Hematopoietic multipotent progenitor cell treated with erythropoietin and hydrocortisone succinate and interleukin-3 and kit ligand, for 15 days (in vitro differentiated cells): ENCODE results near the gene TCF19.
A peak's percentile ranks its signal among the peaks of the same experiment; 100 is the strongest.

Source experiments
- DNase-seq: peaks from one replicate; pipeline ENCODE4 v3.0.0-alpha.2; 2015; ENCODE audit warnings: low spot score

Gene TCF19, protein sequence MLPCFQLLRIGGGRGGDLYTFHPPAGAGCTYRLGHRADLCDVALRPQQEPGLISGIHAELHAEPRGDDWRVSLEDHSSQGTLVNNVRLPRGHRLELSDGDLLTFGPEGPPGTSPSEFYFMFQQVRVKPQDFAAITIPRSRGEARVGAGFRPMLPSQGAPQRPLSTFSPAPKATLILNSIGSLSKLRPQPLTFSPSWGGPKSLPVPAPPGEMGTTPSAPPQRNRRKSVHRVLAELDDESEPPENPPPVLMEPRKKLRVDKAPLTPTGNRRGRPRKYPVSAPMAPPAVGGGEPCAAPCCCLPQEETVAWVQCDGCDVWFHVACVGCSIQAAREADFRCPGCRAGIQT

DNA sequence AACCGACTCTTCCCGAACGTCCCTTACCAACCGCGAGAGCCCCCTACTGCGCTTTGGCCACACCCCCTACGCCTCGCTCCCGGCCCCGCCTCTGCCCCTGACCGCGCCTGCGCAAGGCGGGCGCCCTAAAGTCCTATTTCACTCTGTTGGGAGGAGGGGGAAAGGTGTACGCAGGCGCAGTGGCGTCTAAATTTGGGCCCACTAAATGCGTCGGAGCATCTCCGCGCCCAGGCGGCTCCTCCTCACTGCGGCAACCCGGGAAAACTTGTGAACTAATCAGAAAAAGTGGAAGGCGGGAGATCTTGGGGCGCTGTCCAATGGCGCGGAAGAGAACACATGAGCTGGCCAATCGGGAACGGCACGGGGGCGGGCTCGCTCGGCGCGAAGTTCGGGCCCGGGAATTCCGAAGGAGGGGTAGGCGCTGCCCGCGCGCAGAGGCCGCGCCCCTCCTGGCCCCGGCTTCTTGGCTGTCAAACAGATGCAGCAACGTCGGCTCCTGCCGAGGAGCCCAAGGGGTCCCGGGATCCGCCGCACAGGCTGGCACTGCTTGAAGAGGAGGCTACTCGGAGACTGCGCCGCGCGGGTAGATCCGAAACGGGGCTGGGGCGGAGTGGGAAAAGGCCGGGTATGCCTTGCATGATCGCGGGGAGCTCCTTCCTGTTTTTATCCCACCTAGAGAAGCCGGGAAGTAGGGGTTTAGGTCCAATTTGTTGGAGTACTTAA, at the start of gene TCF19:
TSS of gene TCF19 (plus strand) at position 450 of the 723 bp plus-strand sequence. CDS start 881 bp downstream, outside the sequence.
- DNase-seq, result peak; percentile 98

DNA sequence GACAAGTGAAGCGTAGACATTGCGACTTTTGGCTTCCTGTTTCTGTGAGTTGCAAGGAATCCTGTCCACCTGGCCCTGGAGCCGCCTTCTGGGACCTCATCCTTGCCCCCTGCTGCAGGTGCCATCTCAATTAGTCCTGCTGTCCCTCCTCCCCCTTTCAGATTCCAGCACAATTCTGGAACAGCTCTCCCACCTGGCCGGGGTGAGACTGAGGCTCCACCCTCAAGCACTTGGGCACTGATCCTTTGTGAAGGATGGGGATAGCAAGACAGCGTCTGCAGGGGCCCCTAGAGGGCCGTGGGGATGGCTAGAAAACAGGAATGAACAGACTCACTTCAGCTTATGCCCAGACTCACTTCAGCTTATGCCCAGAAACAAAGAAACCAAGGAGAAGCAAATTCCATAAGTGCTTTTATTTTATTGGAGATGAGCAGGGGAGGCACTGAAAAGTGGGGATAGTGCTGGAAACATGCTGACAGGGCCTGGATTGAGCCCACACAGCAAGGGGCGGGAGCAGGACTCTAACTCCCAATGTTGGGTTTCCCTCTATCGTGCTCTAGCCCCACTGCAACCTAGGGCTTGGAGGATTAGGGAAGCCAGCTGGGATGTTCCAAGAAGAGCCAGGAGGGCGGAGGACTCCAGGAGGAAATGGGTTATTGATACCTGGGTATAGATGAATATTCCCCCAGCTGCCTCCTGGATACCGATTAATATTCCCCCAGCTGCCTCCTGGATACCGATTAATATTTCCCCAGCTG, 47.4 kb upstream of the TCF19 start:
- DNase-seq, result no peak

DNA sequence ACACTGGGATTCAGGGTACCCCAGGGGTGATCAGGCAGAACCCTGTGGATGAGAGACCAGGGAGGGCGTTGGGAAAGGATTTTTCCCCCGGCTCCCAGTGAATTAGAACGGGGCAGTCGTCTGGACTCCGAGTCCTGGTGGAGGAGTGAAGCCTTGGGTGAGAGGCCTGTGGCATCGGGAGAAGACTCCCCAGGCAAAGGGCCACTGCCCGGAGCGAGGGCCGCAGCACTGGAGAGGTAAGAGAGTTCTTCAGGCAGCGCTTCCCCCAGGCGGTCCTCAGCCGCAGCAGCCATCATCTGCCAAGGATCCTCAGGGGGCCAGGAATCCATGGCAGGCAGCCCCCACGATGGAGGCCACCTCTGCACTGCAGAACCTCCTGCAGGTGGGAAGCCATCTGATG, 46.7 kb upstream of the TCF19 start:
- no peak for DNase-seq

DNA sequence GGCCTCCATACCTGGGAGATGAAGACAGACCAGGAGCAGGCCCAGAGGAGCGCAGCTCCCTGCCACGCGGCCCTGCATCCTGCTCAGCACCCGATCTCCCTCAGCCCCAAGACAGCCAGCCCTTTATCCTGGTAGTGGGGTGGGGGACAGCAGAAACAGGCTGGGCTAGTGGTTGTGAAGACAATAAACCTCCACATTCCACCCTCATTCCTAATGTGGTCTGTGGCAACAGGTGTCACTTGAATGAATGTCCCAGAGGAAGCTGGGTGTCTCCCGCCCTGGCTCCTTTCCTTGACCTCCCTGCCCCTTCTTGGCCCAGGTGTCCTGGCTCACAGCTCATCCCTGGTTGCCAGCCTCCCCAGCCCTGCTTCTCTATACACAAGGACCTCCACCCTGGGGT, 45.9 kb upstream of the TCF19 start, which contains the start of gene C6orf15:
TSS of gene C6orf15 (minus strand) at position 98 of the 400 bp plus-strand sequence. CDS start at position 78, 20 bp downstream.
- DNase-seq, result no peak

DNA sequence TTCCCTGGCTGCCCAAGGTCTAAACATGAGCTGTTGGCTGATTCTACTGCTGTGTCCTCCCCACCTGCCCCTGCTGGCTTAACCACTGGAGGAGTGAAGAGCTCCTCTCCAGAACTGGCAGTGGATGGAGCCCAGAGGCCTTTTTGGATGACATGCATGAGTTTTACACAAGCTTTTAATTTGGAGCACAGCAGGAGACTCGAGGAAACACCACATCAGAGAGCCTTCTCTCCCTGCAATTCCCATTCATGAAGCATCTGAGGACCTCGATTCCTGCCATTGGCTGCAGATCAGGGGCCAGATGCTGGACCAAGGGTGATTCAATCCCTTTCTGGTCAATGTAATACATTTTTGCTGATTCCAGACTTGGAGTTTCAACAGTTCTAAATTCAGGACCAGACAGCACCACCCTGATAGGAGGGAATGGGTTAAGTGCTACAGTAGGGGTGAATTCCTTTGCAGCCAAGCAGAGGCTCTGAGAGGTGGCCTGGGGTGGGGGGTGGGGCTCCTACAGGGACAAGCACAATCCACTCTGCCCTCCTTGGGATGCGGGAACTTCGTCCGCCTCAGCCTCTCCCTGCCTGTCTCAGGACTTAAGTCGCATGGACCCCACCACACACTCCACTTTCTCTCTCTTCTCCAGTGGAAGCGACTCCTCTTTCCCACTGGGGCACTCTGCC, 44.4 kb upstream of the TCF19 start:
- no peak for DNase-seq

DNA sequence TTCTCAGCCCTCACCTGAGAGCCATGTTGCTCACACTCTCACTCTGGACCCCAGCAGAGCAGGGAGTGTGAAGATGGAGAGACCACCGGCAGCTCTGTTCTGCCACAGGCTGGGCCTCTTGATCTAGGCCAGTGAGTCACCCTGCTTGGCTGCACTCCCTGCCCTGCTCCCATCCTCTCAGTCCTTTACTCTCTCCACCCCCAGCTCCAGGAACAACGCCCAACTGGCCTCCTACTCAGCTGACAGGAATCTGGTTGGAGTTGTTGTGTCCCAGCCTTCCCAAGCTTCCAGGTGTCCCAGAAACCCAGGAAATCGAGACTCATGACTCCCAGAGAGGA, 43.9 kb upstream of the TCF19 start, which contains the start of gene PSORS1C1:
TSS of gene PSORS1C1 (plus strand) at position 260 of the 338 bp plus-strand sequence. CDS start 14,833 bp downstream, outside the sequence.
- DNase-seq, result no peak

DNA sequence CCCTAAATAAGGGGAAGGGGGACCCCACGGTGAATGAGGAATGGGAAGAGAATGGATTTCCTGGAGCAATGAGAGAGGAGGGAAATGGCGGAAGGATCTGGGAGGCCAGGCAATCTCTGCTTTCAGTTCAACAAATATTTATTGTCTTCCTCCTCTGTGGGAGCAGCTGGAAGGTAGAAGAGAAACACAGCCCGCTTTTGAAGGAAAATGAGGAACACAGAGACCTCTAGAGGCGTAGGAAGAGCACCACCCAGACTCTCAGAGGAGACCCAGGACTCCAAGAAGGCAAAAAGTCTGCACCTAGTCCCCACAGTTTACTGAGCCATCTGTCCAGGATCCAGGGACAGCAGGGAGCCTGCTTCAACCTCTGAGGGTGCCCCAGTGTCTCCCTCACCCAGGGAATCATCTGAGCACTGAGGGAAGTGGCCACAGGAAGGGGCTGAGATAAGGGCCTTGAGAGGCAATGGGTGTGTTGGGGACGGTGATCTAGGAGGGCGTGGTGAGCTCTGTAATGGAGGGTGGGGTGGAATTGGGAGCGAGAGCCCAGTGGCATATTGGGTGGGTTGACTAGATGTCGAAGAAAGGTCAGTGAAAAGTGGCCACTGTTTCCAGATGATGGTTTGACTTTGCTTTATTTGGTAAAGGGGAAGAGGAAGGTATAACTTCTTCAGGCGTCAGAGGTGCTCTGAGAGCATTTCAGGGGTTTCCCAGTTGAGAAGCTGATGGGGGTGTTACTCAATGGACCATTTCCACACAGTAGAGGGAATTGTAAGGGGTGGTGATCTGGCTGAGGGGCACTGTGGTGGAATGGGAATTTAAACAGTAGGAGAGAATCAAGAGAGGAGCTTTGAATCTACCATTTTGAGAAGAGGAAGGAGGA, 43.2 kb upstream of the TCF19 start:
- DNase-seq, result no peak

DNA sequence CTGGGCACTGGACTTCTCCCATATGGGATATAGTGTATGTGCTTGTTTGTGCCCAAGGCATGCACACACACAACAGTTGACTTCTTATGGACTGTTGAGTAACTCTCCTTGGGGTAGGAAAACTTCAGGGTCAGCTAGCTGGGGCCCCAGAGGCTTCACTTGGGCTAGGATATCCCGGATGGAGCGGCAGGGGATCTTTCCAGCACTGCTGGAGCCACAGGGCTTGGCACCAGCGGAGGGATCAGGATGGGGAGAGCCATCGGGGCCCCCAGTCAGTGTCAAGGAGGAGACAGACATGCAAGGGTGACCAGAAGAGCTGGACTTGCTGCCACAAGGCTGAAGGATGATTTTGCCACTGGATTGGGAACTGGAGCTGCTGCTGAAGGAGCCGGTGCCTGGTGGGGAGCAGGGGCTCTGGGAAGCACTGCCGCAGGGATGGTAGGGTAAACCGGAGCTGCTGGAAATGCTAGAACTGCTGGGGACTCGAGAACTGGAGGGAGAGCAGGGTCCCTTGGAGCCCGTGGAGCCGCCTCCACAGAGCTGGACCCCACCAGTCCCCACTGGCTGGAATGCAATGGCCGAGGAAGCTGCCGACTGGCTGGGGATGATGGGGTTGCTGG, 42.3 kb upstream of the TCF19 start:
- no peak for DNase-seq

DNA sequence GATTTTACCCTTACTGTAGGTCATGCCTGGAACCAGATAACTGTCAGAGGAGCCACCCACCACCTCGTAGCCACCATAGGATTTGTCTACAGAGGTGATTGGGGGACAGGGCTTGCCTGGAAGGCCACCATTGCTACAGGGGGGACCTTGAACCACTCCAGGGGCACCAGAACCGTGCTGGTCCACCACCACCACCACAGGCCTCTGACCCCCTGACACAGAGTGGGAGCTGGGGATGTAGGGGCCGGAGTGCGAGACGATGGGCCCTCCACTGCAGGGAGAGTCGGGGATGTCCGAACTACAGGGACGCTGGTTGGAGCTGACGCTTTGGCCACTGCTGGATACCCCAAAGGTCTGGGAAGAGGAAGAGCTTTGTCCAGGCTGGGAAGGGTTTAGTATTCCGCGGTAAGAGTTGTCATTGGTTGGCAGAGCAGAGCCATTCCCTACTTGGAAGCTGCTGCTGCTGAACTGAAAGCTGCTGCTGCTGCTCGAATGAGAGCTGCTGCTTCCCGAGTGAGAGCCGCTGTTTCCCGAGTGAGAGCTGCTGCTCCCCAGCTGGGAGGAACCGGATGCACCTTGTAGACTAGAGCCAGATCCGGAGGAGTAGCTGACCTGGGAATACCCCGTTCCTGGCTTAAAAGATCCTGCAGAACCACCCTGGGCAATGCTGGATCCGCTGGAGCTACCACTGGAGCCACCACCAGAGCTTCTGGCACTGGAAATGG, 41.6 kb upstream of the TCF19 start:
- DNase-seq, result no peak

DNA sequence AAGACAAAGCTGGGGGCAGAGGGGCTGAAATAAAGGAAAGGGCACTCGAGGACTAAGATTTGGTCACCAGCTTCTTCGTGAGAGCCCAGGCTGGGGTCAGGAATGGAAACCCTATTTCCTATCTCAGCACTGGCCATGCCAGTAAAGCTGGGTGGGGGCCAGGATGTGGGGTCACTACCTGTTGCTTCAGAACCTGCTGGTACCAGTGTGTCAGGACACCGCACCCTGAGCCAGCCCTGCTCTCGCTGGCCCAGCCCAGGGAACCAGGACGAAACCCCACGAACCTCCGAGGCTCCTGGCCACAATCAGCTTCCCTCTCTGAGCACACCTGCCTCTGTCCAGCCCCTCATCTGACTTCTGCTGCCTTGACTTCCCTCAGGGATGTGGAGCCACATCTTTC, 40.2 kb upstream of the TCF19 start:
- no peak for DNase-seq

DNA sequence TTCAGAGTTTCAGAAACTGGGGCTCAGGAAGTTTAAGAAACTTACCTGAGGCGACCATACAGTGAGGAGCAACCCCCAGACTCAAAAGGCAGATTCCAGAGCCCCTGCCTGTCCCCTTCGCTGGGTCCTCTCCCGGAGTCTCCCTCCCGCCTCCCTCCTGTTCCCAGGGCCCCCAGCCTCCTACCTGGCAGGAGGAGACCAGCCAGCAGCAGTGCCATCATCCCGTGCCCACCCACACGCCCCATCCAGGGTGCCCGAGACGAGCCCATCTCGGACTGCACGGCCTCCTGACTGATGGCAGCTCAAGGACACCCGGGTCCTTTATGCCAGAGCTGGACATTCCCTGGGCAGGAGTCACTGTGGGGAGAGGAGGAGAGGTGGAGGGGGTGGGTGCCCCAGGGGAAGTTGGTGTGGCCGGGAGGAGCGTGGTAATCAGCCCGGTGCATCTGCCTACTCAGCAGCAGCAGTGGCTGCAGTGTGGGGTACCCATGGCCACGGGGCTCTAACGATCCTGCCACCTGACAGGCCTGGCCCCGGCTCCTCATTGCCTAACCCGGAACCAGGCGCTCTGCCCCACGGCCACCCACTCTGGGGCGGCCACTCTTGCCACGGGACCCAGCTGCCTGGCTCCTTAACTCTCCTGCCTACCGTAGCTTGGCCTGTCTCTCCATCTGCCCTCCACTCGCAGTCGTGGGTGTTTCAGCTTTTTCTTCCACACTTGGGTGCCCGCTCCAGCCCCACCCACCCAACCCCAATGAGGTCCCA, 38.1 kb upstream of the TCF19 start, which contains the start of gene CDSN:
TSS of gene CDSN (minus strand) at position 296 of the 765 bp plus-strand sequence. CDS start at position 269, 27 bp downstream.
- DNase-seq, result no peak

DNA sequence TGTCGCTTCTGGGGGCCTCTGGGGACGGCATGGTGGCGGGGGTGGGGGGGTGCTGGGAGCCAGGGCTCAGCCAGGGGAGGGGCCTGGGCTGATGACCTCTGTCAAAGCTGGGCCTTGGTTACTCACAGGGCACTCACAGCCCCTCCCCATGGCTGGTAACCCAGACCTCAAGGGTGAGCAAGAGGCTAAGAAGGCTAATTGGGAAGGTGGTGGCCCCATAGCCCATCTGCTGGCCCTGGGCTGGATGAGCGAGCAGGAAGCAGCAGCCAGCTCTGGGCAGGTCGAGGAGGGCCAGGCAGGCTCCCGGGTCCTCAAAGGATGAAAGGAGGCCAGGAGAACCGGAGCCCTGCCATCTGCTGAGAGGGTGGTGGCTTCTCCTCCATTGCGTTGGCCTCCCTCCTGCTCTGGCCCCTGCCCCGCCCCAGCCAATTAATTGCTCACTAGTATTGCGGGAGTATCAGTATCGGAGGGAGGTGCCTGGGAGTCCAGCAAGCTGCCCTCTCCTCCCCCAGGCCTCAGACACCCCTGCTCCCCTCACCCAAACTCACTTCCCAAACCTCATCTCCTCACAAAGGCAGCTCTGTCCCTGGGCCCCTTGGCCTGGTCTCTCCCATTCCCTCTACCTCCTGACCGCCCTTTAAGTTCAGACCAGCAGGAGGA, 37.1 kb upstream of the TCF19 start:
- DNase-seq, result no peak

DNA sequence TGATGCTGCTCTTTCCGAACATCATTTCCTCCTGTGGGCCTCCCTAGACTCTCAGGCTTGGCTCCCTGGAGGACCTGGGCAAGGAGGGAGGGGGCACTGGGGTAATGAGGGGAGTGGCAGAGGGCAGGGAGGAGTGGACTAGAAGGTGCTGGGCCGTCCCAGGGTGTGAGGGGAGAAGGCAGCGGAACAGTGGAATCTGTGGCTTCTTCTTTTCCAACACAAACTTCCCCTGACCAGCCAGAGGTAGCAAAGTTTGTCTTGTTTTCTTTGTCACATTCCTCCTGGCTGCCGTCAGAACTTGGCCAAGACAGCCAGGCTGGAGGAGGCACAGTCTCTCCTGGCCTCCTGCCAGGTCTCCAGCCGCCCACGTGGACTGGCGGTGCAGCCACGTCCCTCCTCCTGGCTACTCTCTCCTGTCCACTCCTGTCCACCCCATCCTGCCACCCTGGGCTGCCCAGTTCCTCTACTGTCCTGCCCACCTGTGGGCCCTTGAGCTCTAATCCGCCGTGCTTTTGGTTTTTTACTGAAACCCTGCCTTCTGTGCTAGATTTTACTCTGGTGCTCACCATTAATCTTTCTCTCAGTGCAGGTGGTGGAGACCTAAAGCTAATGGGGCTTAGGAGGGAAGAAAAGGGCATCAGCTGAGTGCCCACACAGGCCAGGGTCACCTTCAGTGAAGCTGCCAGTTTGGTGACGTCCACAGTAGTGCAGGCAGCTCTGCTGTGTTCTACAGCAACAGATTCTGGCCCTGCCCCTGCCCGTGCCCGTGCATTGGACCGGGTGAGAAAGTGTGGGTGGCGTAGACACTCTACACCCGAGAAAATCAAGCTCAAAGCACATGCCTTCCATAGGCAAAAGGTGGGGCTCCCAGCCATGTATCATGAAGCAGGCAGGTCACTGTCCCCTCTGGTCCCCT, 35.3 kb upstream of the TCF19 start:
- DNase-seq, result no peak

DNA sequence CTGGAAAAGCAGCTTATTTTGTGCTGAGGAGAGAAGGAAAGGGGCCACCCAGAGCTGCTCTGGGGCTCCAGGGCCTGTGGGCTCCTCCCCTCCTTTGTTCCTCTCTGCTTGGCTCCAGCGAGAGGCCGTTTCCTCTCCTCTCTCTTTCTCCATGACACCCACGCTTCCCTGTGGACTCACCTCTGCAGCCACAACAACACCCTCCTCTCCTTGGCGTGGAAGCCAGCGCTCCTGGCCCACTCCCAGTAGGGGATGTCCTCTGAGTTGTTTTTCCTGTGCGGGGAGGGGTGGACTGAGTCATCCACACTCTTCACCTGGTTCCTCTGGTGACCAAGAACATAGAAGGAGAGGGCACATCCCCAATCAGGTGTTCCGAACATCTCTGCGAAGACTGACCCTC, 33.2 kb upstream of the TCF19 start:
- no peak for DNase-seq

DNA sequence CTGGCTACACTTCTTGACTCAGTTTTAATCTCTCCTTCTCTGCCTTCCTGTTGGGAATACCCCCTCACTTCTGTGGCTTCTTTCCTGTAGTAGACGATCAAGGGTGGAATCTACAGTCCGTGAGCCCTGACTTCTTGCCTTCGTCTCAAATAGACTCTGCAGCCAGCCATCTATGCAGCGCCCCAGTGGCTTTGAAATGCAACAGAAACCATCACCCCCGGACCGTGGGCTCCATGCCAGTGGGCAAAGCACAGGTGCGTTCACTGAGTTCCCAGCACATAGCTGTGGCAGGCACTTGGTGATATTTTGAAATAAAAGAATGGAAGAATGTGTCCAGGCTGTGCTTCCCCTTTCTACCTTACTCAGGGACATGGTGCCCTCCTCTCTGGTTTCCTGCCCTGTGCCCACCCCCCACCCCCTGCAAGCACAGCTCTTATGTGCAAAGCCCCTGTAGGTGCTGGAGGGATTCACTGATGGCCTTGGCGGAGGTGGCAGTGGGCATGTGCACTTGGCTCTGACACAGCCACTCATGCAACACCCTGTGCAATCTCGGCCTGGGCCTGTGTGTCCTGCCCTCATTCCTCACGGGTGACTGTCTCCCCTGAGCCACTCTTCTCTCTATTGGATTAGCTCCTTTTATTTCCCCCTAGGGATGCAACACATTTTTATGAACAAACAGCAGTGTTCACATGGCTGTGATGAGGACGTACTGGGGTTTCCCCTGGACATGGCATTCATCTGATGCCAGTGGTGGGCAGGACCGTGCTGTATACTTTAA, 32.6 kb upstream of the TCF19 start:
- no peak for DNase-seq

DNA sequence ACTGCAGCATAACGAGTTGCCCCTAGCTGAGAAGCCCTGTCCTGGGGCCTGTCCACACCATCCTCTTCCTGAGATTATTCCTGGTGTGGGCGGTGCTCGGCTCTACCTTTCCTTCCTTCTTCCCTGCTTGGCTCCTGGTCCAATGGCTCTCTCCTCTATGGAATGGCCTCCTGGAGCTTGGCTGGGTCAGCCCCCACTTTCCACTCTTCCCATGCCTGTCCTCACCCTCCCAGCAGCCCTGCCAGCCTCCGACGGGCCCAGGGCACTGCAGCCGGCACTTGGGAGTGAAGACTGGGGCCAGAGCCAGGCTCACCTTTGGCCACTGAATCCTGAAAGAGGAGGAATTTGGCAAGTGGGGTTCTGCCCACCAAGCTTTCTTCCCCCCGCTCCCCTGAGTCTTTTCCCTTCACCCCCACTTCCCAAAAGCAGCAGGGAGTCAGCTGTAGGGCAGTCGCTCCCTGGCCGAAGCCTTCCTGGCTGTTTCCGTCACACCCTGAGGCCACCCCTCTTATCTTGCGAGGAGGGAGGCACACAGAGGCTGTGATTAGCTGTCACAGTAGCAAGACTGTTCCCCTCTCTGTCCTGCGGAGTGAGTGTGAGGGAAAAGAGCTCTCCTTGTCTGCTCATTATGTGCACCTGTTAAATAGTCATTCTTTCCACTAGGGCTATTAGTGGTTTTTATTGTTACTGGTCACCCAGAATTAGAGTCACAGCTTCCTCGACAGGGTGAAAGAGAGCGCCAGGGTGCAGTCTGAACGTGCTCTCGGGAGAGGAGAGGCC, 31.8 kb upstream of the TCF19 start:
- DNase-seq, result no peak
